Measurements from ENCODE around the gene AGPAT1.
A peak's percentile ranks its signal among the peaks of the same experiment; 100 is the strongest.

Gene AGPAT1

DNA sequence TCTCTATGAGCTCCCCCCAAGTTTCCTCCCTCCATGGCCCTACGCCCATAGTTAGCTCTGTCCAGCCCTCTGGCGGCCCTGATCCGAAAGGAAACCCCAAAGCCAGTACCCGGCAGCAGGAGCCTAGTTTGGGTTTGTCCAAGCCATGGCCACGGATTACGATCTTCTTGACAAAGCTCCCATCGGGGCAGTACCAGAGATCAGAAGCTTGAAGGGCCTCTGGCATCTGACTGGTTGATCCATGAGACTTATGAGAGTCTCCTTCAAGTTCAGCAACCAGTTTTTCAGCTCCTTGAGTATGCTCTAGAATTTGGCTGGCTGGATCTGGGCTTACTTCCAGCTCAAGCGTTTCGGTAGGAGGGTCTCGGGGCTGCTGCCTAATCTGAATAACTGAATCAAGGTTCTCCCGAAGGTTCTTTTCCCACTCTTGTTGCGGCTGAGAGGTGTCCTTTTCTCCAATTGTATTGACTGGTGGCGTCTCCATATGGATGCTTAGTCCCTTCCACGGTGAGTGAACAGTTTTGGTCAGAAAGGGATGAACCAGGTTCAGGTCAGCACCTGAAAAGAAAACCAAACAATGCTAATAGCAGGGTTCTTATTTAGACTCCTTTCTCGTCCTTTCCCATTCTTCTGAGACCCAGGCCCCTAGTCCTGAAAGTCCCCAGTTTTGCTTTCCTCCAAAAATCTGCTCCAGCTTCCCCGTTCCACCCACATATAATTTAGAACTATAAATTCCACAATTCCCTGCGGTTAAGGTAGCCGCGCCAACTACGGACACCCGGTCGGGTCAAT lies 46.4 kb downstream of the AGPAT1 start:
- peak; percentile 38 for DNase-seq (ENCODE audit: low read depth)
- H3K4me3 ChIP-seq (ENCODE audit: low read depth, low read length), result peak overlapping the region; percentile 99
- TF ChIP-seq, protein P1, sequence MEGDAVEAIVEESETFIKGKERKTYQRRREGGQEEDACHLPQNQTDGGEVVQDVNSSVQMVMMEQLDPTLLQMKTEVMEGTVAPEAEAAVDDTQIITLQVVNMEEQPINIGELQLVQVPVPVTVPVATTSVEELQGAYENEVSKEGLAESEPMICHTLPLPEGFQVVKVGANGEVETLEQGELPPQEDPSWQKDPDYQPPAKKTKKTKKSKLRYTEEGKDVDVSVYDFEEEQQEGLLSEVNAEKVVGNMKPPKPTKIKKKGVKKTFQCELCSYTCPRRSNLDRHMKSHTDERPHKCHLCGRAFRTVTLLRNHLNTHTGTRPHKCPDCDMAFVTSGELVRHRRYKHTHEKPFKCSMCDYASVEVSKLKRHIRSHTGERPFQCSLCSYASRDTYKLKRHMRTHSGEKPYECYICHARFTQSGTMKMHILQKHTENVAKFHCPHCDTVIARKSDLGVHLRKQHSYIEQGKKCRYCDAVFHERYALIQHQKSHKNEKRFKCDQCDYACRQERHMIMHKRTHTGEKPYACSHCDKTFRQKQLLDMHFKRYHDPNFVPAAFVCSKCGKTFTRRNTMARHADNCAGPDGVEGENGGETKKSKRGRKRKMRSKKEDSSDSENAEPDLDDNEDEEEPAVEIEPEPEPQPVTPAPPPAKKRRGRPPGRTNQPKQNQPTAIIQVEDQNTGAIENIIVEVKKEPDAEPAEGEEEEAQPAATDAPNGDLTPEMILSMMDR (IDR thresholded peaks at IDR 0.05; ENCODE audit: control insufficient read depth, extremely low read depth, insufficient read depth), result no peak

DNA sequence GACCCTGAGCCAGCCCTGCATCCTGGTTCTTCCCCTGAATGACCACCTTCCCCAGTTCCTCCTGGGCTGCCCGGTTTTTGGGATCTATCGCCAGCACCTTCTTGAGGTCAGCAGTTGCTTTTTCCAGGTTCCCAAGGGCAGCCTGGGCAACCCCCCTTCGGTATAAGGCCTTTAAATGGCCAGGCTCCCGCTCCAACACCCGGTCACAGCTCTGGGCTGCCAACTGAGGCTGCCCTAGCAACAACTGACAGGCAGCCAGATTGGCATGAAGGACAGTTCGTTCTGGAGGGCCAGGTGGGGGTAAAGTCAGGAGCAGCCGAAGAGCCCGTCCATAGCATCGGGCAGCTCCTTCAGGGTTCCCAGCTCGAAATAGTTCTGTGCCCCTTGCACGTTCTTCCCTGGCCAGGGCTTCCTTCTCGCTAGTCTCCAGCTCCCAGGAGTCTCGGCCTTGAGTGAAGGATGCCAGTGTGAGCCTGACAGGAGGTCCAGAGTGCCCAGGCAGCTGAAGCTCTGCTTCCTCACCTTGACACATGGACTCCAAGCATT lies 47.1 kb downstream of the AGPAT1 start:
- H3K4me3 ChIP-seq (ENCODE audit: low read depth, low read length), result peak overlapping the region; percentile 99
- DNase-seq (ENCODE audit: low read depth), result no peak
- TF ChIP-seq, protein P1 (IDR thresholded peaks at IDR 0.05; ENCODE audit: control insufficient read depth, extremely low read depth, insufficient read depth), result no peak

DNA sequence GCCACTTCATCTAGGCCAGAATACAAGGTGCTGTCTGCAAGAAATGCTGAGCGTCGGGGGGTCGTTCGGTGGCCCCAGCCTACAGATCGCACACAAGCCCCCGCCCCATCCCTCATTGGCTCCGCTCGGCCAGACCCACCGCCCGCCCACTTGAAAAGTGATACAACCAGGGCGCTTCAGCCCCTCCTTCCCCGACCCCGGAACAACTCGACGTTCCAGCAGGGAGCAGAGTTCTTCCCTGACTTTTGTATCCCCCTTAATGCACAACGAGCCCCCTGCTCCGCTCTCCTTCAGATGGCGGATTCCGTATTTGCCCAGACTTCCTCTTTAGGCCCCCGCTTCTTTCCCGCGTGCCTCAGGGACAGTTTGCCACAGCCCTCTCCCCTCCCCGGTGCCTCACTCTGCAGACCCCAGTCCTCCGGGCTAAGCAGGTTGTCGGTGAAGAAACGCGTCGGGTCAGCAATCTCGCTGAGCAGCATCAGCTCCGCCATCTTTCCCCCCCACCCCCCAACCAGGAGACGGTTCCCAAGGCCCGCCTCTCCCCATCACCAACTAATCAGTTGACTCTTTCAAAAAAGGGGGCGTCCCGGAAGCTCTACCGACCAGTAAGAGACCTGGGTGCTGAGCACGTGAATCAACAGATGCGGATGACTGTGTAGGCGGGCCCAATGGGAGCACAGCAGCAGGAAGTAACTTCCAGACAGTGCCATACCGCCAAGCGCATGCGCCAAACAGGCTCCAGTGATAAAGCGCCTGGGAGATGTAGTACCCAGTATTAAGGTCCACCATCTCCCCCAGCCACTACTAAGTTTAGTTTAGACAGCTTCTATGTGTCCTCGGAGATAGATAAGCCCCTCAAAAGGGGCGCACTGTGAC lies 47.9 kb downstream of the AGPAT1 start, which contains the start of gene ATF6B:
Gene ATF6B (minus strand): TSS at position 530 of the 876 bp plus-strand sequence. CDS start 39 bp downstream, at position 491.
- TF ChIP-seq, protein P1 (IDR thresholded peaks at IDR 0.05; ENCODE audit: control insufficient read depth, extremely low read depth, insufficient read depth), result no peak
- H3K4me3 ChIP-seq (ENCODE audit: low read depth, low read length), result peak within 1 kb of the TSS; percentile 99
- peak; percentile 99 for DNase-seq (ENCODE audit: low read depth)

DNA sequence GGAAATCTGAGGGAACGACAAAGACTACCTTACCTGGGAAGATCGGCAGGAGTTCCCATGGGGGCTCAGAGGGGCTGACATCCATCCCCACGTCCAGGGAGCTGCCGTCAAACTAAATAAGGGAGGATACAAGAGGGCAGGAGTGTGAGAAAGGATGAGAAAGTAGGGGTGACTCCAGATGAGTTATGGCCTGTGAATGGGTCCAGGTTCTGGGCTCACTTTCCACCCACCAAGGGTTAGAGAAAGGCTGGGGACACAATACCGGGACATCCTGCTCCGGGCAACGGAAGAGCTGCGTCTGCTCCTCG lies 48.5 kb downstream of the AGPAT1 start:
- H3K4me3 ChIP-seq (ENCODE audit: low read depth, low read length), result peak overlapping the region; percentile 99
- DNase-seq (ENCODE audit: low read depth), result no peak
- TF ChIP-seq, protein P1 (IDR thresholded peaks at IDR 0.05; ENCODE audit: control insufficient read depth, extremely low read depth, insufficient read depth), result no peak

DNA sequence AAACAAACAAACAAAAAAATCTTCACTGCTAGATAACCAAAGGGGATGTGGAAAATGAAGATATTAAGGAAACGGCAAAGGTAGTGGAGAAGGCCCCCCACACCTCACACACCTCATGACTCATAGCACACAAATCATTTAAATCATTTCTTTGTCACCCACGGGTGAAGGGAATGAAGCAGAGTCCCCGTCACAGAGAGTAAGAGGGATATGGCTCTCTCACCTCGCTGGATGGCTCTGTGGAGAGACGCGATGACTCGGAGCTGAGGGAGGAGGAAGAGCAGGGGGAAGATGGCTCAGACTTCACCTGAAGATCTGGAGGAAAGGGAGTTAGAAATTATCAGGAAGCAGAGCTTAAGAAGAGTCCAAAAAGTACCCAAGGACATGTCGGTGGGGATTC lies 49.0 kb downstream of the AGPAT1 start:
- H3K4me3 ChIP-seq (ENCODE audit: low read depth, low read length), result peak overlapping the region; percentile 99
- DNase-seq (ENCODE audit: low read depth), result no peak
- TF ChIP-seq, protein P1 (IDR thresholded peaks at IDR 0.05; ENCODE audit: control insufficient read depth, extremely low read depth, insufficient read depth), result no peak

DNA sequence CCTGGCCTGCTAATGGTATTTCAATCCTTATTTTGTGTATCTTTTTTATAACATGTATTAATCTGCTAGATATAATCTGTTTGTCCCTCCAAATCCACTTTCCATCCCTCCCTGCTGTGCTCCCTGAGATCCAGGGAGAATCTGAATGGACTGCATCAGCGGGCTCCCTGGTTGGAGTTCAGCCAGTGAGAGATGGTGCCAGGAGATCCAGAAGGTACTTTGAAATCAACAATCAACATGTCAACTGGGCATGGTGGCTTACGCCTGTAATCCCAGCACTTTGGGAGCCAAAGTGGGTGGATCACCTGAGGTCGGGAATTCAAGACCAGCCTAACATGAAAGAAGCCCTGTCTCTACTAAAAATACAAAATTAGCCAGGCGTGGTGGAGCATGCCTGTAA lies 52.2 kb downstream of the AGPAT1 start:
- TF ChIP-seq, protein P1 (IDR thresholded peaks at IDR 0.05; ENCODE audit: control insufficient read depth, extremely low read depth, insufficient read depth), result no peak
- H3K4me3 ChIP-seq (ENCODE audit: low read depth, low read length), result no peak overlapping the region
- no peak for DNase-seq (ENCODE audit: low read depth)
